Retina (tissue), 1 donor: Measurements from ENCODE around the gene SLF1.
A peak's percentile ranks its signal among the peaks of the same experiment; 100 is the strongest.
"Not testable (repeated sequence)": the region's sequence is repeated elsewhere in the genome, so short reads cannot be mapped to it uniquely, and the experiment has no call there.

Source experiments
- DNase-seq: peaks from one replicate; pipeline ENCODE4 v3.0.0-alpha.2; 2016

Gene SLF1

DNA sequence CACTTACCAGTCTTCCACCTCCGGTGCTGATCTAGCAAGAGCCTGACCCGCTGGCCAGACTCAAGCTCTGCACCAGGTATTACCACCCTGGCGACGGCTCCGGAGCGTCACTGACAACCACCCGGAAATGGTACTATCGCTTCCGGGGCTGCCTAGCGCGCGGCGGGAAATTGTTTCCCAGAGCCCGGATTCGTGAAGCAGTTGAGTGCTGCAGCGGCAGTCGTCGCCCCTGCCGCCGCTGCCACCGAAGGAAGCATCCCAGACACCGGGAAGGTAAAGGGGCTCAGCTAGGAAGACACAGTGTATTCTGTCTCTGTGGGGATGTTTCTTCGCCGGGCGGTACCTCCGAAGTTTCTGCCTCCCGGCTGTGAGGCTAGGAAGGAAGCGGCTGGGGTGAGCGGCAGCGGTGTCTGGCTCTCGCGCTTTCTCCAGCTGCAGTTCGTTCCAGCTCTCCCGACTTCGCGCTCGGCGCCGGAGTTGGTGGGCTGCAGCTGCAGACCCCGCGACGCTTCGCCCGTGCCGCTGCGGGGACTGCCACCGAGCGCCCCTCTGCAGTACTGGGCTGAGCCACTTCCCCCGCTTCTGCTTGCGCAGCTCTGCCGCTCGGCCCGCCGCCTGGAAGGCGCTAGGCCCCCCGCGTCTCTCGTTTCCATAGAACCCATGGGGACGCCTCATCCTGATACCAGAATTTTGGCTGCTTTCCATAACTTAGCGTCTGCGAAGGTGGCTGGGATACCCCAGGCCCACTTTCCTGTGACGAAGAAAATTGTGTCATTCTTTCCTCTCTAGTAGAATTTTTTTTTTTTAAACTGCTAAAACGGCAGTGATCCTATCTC, at the start of gene SLF1, which contains the start of gene KIAA0825:
TSS of gene SLF1 (plus strand) at position 177 of the 836 bp plus-strand sequence. CDS start 10,142 bp downstream, outside the sequence.
TSS of gene KIAA0825 (minus strand) at position 112 of the 836 bp plus-strand sequence. CDS start 81,478 bp downstream, outside the sequence.
- peak; percentile 98 for DNase-seq

DNA sequence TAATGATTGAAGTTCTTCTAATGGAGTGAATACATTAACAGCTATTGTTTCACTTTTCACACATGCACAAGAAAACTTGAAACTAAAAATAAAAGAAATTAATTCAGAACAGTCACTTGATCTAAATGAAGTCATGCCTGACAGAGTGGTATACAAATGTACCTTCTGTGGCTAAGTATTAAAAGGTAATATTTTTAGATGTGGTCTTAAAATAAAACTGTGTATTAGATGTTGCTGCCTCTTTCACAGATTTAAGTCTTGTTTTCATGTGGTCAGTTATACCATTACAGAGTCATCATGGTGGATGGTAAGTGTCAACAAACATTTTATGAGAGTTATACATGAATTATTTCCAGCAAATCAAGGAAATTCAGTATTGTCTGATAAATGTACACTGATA, 47.1 kb upstream of the SLF1 start:
- DNase-seq, result no peak

DNA sequence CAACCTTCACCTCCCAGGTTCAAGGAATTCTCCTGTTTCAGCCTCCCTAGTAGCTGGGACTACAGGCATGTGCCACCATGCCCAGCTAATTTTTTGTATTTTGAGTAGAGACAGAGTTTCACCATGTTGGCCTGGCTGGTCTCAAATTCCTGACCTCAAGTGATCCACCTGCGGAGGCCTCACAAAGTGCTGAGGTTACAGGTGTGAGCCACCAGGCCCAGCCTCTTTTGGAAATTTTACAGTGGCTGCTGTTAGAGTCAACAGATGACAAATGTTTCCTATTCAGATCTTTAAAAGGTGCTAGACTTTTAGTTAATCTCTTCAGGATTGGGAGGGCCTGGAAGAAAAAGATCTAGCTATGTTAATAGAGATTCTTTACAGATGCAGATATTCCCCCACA, 45.1 kb upstream of the SLF1 start:
- not testable (repeated sequence) for DNase-seq

DNA sequence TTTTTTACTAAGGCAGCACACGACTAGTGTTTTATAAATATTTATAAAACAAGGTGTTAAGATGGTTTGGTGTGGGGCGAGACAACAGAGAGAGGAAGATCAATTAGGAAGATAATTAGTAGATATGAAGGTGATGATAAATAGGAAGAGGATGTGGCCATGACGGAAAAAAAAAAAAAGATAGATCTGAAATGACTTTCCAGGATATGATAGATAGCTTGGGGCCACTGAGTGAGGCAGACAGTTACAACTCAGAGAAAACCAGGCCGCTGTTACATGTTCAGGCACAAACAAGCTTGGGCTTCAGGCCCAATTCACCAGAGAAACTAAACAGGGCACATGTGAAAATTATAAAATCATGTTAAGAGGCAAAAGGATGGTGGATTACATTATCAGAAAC, 43.3 kb upstream of the SLF1 start:
- DNase-seq, result no peak

DNA sequence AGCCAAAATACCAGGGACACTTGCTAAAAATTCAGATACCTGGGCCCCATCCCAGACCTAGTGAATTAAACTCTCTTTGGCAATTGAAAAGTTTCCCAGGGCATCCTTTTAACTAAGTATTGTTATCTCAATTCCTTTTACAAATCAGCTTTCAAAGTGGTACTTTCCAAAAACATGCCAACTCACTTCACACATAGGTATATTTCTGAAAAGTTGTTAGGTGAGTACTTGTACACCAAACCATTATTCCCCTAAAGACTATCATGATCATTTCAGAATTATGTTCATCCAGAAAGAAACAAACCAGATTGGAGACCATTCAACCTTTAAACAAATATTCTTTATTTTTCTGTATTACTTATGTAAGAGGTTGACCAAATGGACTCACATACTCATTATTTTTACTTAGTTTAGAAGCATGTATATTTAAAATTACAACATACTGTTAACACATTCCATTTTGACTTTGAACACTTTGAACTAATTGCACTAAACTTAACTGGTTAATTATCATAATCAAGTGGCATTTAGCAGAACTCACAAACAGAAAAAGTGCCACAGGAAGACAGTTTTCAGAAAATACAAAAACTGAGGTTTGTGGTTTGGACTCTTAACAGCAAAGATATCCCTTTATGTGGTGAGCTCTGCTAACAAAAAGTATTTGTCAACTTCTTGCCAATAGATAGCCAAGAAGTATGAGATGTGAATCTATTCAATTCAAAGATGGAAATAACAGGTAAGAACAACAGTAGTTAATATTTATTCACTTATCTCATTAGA, 40.8 kb upstream of the SLF1 start:
- DNase-seq, result no peak

DNA sequence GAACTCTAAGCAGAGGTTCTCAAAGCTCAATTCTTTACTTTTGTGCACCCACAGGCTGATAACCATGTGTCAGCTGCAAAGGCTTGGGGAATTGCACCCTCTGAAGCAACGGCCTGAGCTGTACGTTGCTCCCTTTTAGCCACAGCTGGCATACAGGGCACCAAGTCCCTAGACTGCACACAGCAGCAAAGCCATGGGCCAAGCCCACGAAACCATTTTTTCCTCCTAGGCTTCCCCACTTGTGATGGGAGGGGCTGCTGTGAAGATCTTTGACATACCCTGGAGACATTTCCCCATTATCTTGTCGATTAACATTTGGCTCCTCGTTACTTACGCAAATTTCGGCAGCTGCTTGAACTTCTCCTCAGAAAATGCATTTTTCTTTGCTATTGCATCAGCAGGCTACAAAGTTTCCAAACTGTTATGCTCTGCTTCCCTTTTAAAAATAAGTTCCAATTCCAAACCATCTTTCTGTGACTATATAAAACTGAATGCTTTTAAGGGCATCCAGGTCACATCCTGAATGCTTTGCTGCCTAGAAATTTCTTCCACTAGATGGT, 23.1 kb upstream of the SLF1 start:
- DNase-seq, result no peak

DNA sequence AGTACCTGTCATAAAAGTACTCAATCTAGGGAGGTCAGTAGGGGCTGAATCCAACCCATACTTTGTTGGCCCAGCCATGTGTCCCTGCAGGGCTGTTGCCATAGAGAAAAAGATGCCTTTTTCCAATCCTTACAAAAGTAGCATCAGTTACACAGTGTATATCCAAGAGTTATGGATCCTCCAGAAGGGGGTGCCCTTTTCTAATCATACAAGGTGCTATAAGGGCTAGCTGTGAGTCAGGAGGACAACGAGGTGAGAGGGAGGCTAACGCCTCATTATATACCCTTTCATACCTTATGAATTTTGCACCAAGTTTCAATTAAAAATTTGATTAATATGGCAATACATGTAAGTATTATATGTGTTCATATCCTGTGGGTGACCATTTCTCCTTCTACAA, 4.9 kb upstream of the SLF1 start:
- no peak for DNase-seq

DNA sequence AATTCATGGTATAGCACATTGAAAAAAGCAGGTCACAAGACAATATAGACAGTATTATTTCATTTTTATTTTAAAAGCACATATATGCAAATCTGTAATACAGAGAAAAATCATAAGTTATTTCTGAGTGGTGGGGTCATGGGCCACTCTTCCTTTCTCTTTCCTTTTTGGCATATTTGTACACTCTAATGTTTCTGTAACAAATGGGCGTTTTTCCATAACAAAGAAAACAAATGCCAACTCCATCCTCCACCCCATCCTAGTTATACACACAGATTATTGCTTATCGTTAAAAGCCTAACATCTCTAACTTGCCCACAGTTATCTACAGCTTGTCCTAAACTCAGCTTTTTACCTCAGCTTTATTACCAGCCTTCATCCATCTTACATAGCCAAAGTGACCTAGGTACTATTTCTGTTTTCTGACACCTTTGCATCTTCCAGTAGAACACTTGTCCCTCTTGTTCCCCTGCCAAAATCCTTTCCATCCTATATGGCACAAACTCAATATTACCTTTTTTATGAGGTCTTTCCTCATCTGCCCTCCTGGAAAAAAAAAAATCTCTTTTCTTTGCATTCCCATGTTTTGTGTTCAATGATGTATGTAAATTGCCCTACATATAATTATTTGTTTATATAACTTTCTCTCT, 4.2 kb upstream of the SLF1 start:
- DNase-seq, result no peak

DNA sequence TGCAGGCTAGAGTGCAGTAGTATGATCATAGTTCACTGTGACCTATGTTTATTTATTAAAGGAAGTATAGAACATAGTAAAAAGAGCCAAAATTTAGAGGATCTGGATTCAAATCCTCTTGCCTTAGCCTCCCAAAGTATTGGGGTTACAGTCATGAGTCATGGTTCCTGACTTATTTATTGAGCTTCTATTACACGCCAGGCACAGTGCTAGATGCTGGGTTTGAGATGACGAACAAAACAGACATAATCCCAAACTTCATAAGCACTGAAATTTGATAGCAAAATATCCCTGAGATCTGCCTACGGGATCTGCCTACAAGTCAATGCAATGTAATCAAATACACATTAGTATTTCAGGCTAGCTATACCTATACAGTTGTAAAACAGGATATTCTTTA, 2.6 kb upstream of the SLF1 start:
- DNase-seq, result no peak

DNA sequence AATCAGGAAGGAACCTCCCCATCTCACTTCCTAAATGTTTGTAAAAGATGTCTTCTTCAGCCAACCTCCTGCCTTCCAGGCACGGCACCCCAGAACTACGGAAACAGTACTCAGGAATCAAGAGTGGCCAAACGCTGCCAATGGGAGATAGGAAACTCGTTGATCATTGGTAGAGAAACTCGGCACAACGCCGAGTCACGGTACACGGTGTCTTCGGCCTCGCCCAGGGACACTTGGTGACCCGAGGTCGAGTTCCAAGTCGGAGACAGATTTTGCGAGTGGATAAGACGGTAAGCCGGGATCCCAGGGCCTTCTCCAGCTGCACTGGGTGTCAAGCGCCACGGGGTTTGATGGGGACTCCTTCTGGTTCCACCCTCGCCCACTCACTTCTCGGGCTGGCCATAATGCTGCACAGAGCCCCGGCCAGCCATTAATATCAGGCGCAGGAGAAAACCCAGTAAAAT, 408 bp upstream of the SLF1 start:
- DNase-seq, result no peak

DNA sequence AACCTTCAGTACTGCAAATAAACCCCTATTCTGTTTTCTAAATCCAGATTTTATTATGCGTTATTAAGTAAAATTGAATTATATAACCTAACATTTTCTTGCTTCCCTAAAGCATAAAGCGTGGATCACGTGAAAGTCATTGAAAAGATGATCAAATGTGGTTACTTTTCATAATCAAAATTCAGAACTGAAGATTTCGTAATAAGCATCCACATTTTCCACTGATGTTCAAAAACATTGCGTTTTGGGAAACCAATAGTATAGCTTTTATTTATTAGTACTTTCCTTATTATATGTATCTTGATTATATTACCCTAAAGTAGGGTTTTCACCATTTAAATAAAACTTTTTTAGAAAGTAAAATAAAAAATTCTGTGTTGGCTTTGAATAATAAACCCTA, 1.8 kb downstream of the SLF1 start:
- no peak for DNase-seq

DNA sequence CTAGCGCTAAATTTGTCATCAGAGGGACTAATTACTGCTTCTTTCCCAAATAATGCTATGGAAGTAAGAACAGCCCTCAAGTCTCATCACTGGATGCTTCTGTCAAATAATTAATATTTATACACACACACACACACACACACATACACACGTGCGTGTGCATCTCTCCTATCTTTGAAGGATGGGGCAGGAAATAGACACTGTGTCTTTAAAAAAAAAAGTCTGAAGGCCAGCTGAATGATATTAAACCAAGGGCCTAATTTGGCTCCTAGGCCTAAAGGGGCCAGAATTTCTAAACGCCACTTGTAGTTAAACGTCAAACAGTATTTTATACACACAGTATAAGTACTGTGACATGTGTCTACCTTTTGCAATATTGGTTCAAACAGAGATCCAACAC, 3.3 kb downstream of the SLF1 start:
- no peak for DNase-seq

DNA sequence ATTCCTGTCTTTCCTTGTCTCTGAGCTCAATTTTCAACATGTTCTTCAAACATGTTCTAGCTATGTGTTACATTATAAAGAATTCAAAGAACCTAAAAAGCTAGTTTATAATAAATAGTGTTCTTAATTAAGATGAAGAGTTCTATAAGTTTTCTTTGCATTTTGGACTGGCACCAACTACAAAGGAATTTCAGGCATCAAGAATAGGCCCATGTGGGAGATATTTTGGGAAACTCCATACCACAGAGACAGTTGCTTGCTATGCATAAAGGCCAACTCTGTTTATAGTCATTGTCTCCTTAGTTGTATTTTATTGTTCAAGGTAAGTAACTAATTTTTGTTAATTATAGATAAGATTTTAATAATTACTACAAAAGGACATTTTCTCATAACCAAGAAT, 4.5 kb downstream of the SLF1 start:
- DNase-seq, result no peak

DNA sequence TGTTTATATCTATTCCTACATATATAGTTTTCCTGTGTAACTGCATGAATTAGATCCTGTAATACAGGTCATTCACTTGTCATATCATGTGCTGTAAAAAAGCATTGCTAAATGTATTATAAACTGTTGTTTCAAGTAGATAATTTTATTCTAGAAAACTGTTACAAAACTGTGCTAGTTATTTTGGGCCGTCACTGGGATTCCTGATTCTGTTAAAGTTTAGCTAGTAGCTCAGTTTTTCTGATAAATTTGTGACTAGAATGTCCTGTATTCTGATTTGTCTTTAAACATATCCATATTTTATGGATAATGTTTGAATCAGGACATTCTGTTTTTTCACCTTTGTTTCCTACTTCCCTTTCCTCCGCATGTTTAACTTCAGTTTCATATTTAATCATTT, 5.4 kb downstream of the SLF1 start:
- DNase-seq, result no peak

DNA sequence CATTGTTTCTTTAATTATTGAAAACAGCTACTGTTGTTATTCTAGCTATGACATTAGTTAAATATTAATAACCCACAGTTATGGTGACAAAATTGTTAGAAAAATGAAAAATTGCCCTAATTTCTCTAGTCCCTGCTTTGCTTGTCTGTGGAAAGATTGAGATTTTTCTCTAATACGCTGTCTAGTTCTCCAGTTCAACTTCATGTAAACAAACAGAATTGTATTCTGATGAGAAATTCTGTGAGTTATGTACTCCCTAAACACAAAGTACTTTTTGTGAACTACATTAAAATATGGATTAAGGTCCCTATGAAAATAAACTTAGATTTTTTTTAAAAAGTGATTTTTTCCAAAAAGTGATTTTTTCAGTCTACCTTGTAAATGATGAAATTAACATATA, 8.7 kb downstream of the SLF1 start:
- no peak for DNase-seq

DNA sequence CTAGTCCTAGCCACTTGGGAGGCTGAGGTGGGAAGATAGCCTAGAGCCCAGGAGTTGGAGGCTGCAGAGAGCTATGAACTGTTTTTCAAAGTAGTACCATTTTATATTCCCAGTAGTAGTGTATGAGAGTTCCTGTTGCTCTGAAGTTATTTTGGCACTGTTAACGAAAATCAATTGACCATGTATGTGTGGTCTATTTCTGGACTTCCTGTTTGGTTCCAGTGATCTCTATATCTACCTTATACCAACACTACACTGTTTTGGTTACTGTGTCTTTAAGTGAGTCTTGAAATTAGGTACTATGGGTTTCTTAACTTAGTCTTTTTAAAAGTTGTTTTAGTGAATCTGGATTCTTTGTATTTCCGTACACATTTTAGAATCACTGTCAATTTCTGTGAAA, 13.6 kb downstream of the SLF1 start:
- DNase-seq, result no peak

DNA sequence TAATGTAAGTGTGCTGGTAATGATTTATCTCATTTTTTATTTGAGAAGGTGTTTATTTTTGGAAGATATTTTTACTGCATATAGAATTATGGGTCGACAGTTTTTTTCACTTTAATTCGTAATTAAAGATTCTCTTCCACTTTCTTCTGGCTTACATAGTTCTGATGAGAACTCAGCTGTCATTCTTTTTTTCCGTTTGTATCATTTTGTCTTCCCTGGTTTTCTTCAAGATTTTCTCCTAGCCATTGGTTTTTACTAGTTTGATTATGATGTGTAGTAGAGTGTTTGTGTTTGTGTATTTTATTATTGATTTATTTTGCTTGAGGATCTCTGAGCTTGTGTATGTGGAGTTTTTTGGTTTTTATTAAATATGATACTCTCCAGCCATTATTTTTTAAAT, 21.7 kb downstream of the SLF1 start:
- DNase-seq, result no peak

DNA sequence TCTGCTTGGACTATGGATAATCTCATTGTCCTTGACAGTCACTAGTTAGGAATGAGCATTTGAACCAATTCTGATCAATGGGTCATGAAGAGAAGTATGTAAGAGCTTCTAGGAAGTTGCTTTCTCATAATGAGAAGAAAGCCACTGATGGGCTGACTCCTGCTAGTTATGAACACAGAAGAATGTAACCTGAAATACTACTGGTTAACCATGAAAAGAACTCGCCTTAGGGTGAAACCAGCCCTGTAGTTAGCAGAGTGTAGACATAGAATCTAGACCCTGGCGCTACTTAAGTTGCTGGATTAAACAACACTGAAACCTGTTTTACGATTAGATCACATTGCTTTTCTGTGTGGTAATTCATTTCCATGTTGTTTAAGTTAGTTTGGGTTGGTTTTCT, 26.6 kb downstream of the SLF1 start:
- DNase-seq, result no peak

DNA sequence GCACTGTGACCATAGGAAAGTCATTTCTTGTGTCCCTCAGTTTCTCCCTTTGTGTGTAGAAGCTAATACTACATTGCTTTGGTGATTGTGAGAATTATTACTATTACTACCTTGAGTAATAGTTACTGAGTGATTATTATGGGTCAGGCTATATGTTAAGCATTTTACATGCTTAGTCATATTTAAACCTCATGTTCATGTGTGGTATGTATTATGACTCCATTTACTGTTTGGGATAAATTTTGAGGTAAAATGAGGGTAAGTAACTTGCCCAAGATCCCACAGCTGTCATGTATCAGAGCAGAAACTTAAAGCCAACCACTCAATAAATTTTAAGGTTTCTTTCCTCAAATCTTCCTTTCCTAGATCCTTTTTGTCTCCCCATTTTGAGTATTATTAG, 28.3 kb downstream of the SLF1 start:
- DNase-seq, result no peak

DNA sequence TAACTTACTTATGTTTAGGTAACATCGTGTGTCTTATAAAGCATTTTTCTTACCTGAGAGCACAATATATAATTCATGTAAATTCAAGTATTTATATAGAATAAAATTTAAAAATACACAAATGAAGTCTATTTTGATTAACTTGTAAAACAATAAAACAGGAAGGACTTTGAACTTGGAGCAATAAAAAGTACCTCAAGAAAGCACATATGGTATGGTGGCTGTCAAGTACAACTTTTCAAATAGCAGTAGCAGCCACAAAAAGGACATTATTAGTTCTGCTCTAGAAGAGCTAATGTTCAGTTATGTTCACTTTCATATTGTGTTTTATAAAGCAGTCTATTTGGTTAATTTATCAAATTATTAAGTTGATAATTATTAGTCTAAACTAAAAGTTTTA, 31.4 kb downstream of the SLF1 start:
- DNase-seq, result no peak

DNA sequence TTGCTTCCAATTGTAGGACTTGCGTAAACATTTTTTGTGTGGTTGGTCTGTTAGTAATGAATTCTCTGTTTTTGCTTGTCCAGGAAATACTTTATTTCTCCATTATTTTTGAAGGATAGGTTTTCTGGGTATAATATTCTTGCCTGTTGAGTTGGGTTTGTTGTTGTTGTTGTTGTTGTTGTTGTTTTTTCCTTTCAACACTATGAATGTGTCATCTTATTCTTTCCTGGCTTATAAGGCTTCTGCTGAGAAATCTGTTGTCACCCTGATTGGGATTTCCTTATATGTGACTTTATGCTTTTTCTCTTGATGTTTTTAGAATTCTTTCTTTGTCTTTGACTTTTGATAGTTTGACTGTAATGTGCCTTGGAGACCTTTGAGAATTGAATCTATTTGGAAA, 39.8 kb downstream of the SLF1 start:
- no peak for DNase-seq

DNA sequence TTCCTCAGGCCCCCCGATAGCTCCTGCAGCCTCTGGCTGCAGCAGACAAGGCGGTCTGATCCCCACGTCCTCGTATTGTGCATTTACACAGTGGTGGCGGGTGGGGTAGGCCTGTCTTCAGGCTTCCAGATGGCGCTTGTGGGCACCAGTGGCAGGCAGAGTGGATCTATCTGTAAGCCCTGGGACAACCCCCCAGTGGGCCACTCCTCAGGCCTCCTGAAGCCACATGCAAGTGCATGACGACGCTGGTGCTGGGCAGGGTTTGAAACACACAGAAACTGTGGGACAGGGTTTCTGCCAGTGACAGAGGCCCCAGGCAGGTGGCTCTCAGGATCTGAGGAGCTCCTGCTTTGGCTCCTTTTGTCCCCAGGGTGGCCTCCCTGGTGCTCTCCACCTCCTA, 42.0 kb downstream of the SLF1 start:
- DNase-seq, result no peak

DNA sequence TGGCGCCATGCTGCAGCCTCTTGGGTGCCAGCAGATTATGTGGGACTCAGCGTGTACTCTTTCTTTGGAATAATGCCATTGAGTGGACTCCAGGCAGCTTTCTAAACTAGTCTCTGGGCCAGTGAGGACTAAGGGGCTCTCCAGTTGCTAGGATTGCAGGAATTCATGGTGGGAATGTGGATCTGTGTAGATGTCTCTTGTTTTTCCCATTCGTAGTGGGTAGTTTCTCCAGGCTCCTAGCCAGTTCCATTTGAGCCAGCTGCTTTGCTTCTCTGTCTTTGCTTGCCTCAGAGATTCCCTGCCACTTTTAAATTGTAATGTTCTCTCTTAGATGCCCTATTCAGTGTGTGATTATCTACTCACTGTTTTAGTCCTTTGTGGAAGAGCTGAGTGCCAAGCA, 42.6 kb downstream of the SLF1 start:
- no peak for DNase-seq
